Fibroblast of skin of back (primary cell): Measurements from ENCODE around the gene TEX38.
A peak's percentile ranks its signal among the peaks of the same experiment; 100 is the strongest.
"Not testable (repeated sequence)": the region's sequence is repeated elsewhere in the genome, so short reads cannot be mapped to it uniquely, and the experiment has no call there.

Source experiments
- DNase-seq: peaks from one replicate; pipeline ENCODE4 v3.0.0-alpha.2; 2013

Gene TEX38

GRCh38 chr1:46655848-46656247 lies 15.8 kb upstream of the TEX38 start:
- no peak for DNase-seq

- no peak for DNase-seq
Measured at GRCh38 chr1:46656643-46657042, 15.0 kb upstream of the TEX38 start.

GRCh38 chr1:46657775-46658174 lies 13.9 kb upstream of the TEX38 start:
- DNase-seq: no peak

GRCh38 chr1:46659307-46659870 lies 12.3 kb upstream of the TEX38 start:
- no peak for DNase-seq

GRCh38 chr1:46660116-46660515 lies 11.5 kb upstream of the TEX38 start:
- DNase-seq: not testable (repeated sequence)

GRCh38 chr1:46662919-46663318 lies 8.7 kb upstream of the TEX38 start:
- not testable (repeated sequence) for DNase-seq

- DNase-seq: no peak
Measured at GRCh38 chr1:46665983-46666382, 5.7 kb upstream of the TEX38 start.

- peak; percentile 82 for DNase-seq
Measured at GRCh38 chr1:46667782-46668760, 3.6 kb upstream of the TEX38 start, which contains the start of gene ATPAF1. TSS of gene ATPAF1 (minus strand) at chr1:46668364. CDS start at chr1:46668322, 42 bp downstream.

GRCh38 chr1:46670134-46670533 lies 1.5 kb upstream of the TEX38 start:
- no peak for DNase-seq

GRCh38 chr1:46672696-46673095 lies 1.0 kb downstream of the TEX38 start:
- DNase-seq: no peak

GRCh38 chr1:46673749-46674182 lies 2.1 kb downstream of the TEX38 start:
- peak; percentile 72 for DNase-seq

- no peak for DNase-seq
Measured at GRCh38 chr1:46675549-46676314, 4.1 kb downstream of the TEX38 start.

- DNase-seq: no peak
Measured at GRCh38 chr1:46676531-46676930, 4.9 kb downstream of the TEX38 start.

GRCh38 chr1:46677339-46677738 lies 5.7 kb downstream of the TEX38 start:
- DNase-seq: no peak

- no peak for DNase-seq
Measured at GRCh38 chr1:46679789-46680573, 8.3 kb downstream of the TEX38 start.

- no peak for DNase-seq
Measured at GRCh38 chr1:46681333-46682034, 9.8 kb downstream of the TEX38 start.

- DNase-seq: no peak
Measured at GRCh38 chr1:46682064-46682463, 10.4 kb downstream of the TEX38 start.

- DNase-seq: no peak
Measured at GRCh38 chr1:46684670-46685069, 13.0 kb downstream of the TEX38 start.

- no peak for DNase-seq
Measured at GRCh38 chr1:46686255-46686654, 14.6 kb downstream of the TEX38 start.

GRCh38 chr1:46687093-46687659 lies 15.5 kb downstream of the TEX38 start:
- DNase-seq: peak; percentile 17

- no peak for DNase-seq
Measured at GRCh38 chr1:46687921-46688509, 16.4 kb downstream of the TEX38 start.
